Measurements from ENCODE around the gene SERPINA5. TPM values are rescaled to one million over a fixed set of nuclear protein-coding genes. Genes with fewer than 3 reads are reported as not detected.

Gene SERPINA5
- total and polyA plus RNA-seq, 10 donors, result 11.5 to 216 (median 135) TPM

GRCh38 chr14:94617366-94617941 lies 36.2 kb downstream of the SERPINA5 start:
- H3K4me1 ChIP-seq, result no peaks in the 10 kb centered on the region
- H3K36me3 ChIP-seq, result no peaks in the 10 kb centered on the region
- intact Hi-C loops (cut with DNase I; ENCODE audit: low total_unique reads), result no loop called here
- peaks cover 0 to 5% (median 0%) of the 10 kb centered on the region in 7 donors for H3K27me3 ChIP-seq (replicated peaks in 1 of 7)
- no peak overlapping the region for H3K4me3 ChIP-seq
- H3K9me3 ChIP-seq, result peaks cover 2 to 49% (median 36%) of the 10 kb centered on the region in 8 donors
- no peak for TF ChIP-seq POLR2A (IDR thresholded peaks at IDR 0.05)
- TF ChIP-seq, protein P1, sequence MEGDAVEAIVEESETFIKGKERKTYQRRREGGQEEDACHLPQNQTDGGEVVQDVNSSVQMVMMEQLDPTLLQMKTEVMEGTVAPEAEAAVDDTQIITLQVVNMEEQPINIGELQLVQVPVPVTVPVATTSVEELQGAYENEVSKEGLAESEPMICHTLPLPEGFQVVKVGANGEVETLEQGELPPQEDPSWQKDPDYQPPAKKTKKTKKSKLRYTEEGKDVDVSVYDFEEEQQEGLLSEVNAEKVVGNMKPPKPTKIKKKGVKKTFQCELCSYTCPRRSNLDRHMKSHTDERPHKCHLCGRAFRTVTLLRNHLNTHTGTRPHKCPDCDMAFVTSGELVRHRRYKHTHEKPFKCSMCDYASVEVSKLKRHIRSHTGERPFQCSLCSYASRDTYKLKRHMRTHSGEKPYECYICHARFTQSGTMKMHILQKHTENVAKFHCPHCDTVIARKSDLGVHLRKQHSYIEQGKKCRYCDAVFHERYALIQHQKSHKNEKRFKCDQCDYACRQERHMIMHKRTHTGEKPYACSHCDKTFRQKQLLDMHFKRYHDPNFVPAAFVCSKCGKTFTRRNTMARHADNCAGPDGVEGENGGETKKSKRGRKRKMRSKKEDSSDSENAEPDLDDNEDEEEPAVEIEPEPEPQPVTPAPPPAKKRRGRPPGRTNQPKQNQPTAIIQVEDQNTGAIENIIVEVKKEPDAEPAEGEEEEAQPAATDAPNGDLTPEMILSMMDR (IDR thresholded peaks at IDR 0.05 in 8 of 11, conservative IDR thresholded peaks at IDR 0.05 in 3 of 11), result no peak
- no peak for TF ChIP-seq POLR2AphosphoS5 (IDR thresholded peaks at IDR 0.05)
- no peak for DNase-seq
- 85 to 90% (median 87%) methylated on average over 5 of the region's 5 CpGs for WGBS, 5 donors
- H3K27ac ChIP-seq, result no peak overlapping the region

DNA sequence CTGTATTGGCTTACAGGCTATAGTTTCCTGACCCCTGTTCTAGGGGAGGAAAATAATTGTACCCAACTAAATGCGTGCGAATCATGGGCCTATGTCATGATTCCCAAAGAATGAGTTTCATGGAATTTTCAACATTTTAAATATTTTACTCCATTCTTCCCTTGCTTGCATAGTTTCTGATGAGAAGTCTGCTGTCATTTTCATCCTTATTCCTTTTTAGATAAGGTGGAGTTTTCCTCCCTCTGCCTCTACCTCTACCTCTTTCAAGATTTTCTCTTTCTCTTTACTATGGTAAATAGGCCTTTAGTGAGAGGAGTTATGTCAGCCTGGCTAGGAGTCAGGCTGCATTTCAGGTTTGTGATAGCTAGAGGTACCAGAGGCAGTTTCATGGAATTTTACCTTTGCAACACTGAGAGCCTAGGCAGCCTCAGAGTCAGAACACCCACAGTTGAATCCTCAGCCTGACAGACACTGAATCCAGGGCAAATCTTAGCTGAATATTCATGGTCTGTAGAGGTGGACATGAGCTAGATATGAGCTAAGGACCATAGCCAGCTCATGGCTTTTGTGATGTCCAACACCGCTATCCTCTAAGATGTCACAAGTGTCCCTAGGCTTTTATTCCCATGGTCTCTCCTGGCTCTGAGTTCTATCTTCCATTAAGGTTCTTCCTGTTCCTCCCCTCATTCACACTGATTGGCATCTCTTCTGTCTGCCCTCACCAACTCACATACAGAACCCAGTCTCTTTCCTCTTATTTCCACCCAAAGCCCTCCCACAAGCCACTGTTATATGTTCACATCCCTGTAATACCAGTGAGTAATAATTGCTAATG lies 37.0 kb downstream of the SERPINA5 start:
- Histone ChIP-seq H3K9me3 (peaks cover 2 to 49% (median 36%) of the 10 kb centered on the region in 8 donors), H3K27ac (no peak overlapping the region), H3K4me1 (no peaks in the 10 kb centered on the region), H3K27me3 (replicated peaks in 1 of 7) (peaks cover 0 to 13% (median 0%) of the 10 kb centered on the region in 7 donors), H3K36me3 (no peaks in the 10 kb centered on the region), H3K4me3 (no peak overlapping the region)
- DNase-seq, result no peak
- TF ChIP-seq POLR2A (IDR thresholded peaks at IDR 0.05), result no peak
- TF ChIP-seq POLR2AphosphoS5 (IDR thresholded peaks at IDR 0.05), result no peak
- TF ChIP-seq, protein P1 (IDR thresholded peaks at IDR 0.05 in 8 of 11, conservative IDR thresholded peaks at IDR 0.05 in 3 of 11), result no peak
- intact Hi-C loops (cut with DNase I; ENCODE audit: low total_unique reads), result no loop called here
- WGBS, 5 donors, result 79 to 98% (median 91%) methylated on average over 3 of the region's 3 CpGs

DNA sequence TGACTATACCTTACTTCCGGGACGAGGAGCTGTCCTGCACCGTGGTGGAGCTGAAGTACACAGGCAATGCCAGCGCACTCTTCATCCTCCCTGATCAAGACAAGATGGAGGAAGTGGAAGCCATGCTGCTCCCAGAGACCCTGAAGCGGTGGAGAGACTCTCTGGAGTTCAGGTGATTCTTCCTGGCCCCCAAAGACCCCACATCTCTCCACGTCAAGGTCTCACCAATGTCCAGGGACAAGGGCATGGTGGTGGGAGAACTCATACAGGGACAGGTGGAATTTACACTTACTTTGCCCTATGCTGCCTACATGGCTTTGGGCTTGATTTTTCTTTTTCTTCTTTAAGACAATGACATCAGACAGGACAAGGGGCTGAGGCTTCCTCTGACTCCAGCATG lies 38.1 kb downstream of the SERPINA5 start:
- H3K4me1 ChIP-seq, result no peaks in the 10 kb centered on the region
- no peaks in the 10 kb centered on the region for H3K36me3 ChIP-seq
- intact Hi-C loops (cut with DNase I; ENCODE audit: low total_unique reads), result no loop called here
- H3K27me3 ChIP-seq (replicated peaks in 1 of 7), result peaks cover 0 to 24% (median 0%) of the 10 kb centered on the region in 7 donors
- no peak overlapping the region for H3K4me3 ChIP-seq
- no peak overlapping the region for H3K27ac ChIP-seq
- WGBS, 5 donors, result 83 to 94% (median 89%) methylated on average over 6 of the region's 6 CpGs
- peak; percentile 32 for DNase-seq
- TF ChIP-seq, protein P1 (IDR thresholded peaks at IDR 0.05 in 8 of 11, conservative IDR thresholded peaks at IDR 0.05 in 3 of 11), result no peak
- TF ChIP-seq POLR2A (IDR thresholded peaks at IDR 0.05) (no peak), POLR2AphosphoS5 (IDR thresholded peaks at IDR 0.05) (no peak)
- H3K9me3 ChIP-seq, result peaks cover 2 to 49% (median 36%) of the 10 kb centered on the region in 8 donors

- Histone ChIP-seq H3K9me3 (peaks cover 2 to 48% (median 36%) of the 10 kb centered on the region in 8 donors), H3K4me1 (no peaks in the 10 kb centered on the region), H3K27ac (no peak overlapping the region), H3K4me3 (no peak overlapping the region), H3K27me3 (replicated peaks in 1 of 7) (peaks cover 0 to 30% (median 0%) of the 10 kb centered on the region in 7 donors), H3K36me3 (no peaks in the 10 kb centered on the region)
- peak; percentile 48 for DNase-seq
- 71 to 83% (median 73%) methylated on average over 6 of the region's 6 CpGs for WGBS, 5 donors
- TF ChIP-seq POLR2A (IDR thresholded peaks at IDR 0.05) (no peak), POLR2AphosphoS5 (IDR thresholded peaks at IDR 0.05) (no peak)
- TF ChIP-seq, protein P1 (IDR thresholded peaks at IDR 0.05 in 8 of 11, conservative IDR thresholded peaks at IDR 0.05 in 3 of 11), result no peak
- intact Hi-C loops (cut with DNase I; ENCODE audit: low total_unique reads), result no loop called here
Observed at GRCh38 chr14:94620597-94620996, 39.4 kb downstream of the SERPINA5 start.
